Fibroblast of pulmonary artery (primary cell): ENCODE data around the gene KLHL15.

ENCODE experiments used
- DNase-seq: peaks from one replicate; pipeline ENCODE4 v3.0.0-alpha.2; 2010; ENCODE audit warnings: low read depth
- H3K4me3 ChIP-seq: replicated peaks from 2 replicates; pipeline ENCODE4 v1.5.1; 2011; ENCODE audit warnings: low read depth, mild to moderate bottlenecking, control low read depth, low read length, moderate library complexity
- TF ChIP-seq, protein P1 (sequence below): IDR thresholded peaks from 2 replicates; pipeline ENCODE4 v1.5.1; 2011; ENCODE audit warnings: mild to moderate bottlenecking, control low read depth, low read length, inconsistent platforms; ENCODE audit errors: missing control alignments

Gene KLHL15

GRCh38 chrX:23936180-23936579, 90.8 kb downstream of the KLHL15 start:
- H3K4me3 ChIP-seq: no peak overlapping the region
- DNase-seq: no peak
- TF ChIP-seq, protein P1, sequence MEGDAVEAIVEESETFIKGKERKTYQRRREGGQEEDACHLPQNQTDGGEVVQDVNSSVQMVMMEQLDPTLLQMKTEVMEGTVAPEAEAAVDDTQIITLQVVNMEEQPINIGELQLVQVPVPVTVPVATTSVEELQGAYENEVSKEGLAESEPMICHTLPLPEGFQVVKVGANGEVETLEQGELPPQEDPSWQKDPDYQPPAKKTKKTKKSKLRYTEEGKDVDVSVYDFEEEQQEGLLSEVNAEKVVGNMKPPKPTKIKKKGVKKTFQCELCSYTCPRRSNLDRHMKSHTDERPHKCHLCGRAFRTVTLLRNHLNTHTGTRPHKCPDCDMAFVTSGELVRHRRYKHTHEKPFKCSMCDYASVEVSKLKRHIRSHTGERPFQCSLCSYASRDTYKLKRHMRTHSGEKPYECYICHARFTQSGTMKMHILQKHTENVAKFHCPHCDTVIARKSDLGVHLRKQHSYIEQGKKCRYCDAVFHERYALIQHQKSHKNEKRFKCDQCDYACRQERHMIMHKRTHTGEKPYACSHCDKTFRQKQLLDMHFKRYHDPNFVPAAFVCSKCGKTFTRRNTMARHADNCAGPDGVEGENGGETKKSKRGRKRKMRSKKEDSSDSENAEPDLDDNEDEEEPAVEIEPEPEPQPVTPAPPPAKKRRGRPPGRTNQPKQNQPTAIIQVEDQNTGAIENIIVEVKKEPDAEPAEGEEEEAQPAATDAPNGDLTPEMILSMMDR: no peak

DNA sequence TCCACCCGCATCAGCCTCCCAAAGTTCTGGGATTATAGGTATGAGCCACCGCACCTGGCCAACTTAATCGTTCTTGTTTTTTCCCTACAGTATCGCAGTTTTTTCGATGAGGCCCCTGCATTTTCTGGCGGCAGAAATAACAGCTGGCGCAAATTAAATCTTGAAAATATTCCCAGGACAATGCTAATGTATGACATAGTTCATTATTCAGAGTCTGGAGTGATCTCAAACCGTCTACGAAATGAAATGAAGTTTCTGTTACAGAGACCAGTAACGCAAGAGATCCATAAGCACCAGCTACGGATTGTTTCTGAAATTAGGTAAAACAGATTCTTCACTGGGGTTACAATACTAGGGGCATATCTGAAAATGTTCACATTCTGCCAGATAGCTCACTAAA, 91.9 kb downstream of the KLHL15 start:
- peak; percentile 11 for DNase-seq
- no peak overlapping the region for H3K4me3 ChIP-seq
- TF ChIP-seq, protein P1: no peak
